H1 (cell line): ENCODE measurements around the gene SYVN1. TPM values are rescaled to one million over a fixed set of nuclear protein-coding genes. Genes with fewer than 3 reads are reported as not detected.

Source experiments
- CTCF ChIA-PET: fragments of 300-600 bp; sonication (Branson Sonifier 250); formaldehyde crosslinking; loops from one replicate; lab custom pipeline; 2021; ENCODE audit not compliant: partially characterized antibody; lab: Charles Lee
- POLR2A ChIA-PET: fragments of 300-600 bp; sonication (Branson Sonifier 250); formaldehyde crosslinking; loops from one replicate; lab custom pipeline; 2021; ENCODE audit warnings: inconsistent platforms; ENCODE audit not compliant: partially characterized antibody; lab: Charles Lee
- DNase-seq, 2 experiments: peaks; one replicate each; pipeline versions ENCODE4 v3.0.0 to v3.0.0-alpha.2; 2010 to 2022; ENCODE audit warnings: low spot score in 2 of 2, low read depth in 1 of 2, mixed read lengths in 1 of 2
- FAIRE-seq: peaks from 2 replicates; lab custom pipeline; 2011; peaks lifted over from hg19 to GRCh38; lab: Jason Lieb, UNC
- H2AFZ ChIP-seq: 2 replicates; pipeline ENCODE4 v1.8.1; 2012; ENCODE audit warnings: low read length, inconsistent platforms
- H2AK5ac ChIP-seq: 2 replicates; pipeline ENCODE4 v1.6.1; 2013; ENCODE audit warnings: low read depth, low read length
- H2BK120ac ChIP-seq: replicated peaks from 2 replicates; pipeline ENCODE3; 2013; ENCODE audit warnings: low read depth, low read length, inconsistent platforms
- H2BK12ac ChIP-seq: 2 replicates; pipeline ENCODE4 v1.6.1; 2013; ENCODE audit warnings: low read depth, low read length
- H2BK15ac ChIP-seq: 2 replicates; pipeline ENCODE4 v1.6.1; 2013; ENCODE audit warnings: low read length
- H2BK20ac ChIP-seq: 2 replicates; pipeline ENCODE4 v1.6.1; 2013; ENCODE audit warnings: low read length
- H2BK5ac ChIP-seq: 2 replicates; pipeline ENCODE4 v1.6.1; 2013; ENCODE audit warnings: low read depth, low read length
- H3K14ac ChIP-seq: 2 replicates; pipeline ENCODE4 v1.6.1; 2013; ENCODE audit warnings: inconsistent platforms; ENCODE audit not compliant: insufficient read length
- H3K18ac ChIP-seq: 2 replicates; pipeline ENCODE4 v1.6.1; 2013; ENCODE audit warnings: low read length; ENCODE audit errors: extremely low read depth
- H3K23ac ChIP-seq: 2 replicates; pipeline ENCODE4 v1.6.1; 2013; ENCODE audit warnings: inconsistent platforms; ENCODE audit not compliant: insufficient read length
- H3K23me2 ChIP-seq: 2 replicates; pipeline ENCODE4 v1.6.1; 2013; ENCODE audit warnings: low read depth, low read length
- H3K27ac ChIP-seq: 2 replicates; pipeline ENCODE4 v1.6.1; 2011; ENCODE audit warnings: low read depth, low read length, inconsistent platforms
- H3K27me3 ChIP-seq, 4 experiments: replicated peaks in 1 of 4; 1 replicate in 1 of 4; 2 replicates in 3 of 4; pipeline versions ENCODE4 v1.6.1 to v1.8.1; 2011 to 2013; ENCODE audit warnings: low read length in 3 of 4, mild to moderate bottlenecking in 3 of 4, inconsistent platforms in 2 of 4, mixed read lengths in 2 of 4, moderate library complexity in 1 of 4; ENCODE audit not compliant: control insufficient read depth in 3 of 4, insufficient read depth in 3 of 4; ENCODE audit errors: extremely low read depth in 1 of 4
- H3K36me3 ChIP-seq, 4 experiments: 2 replicates each; pipeline versions ENCODE4 v1.6.1 to v1.8.1; 2011 to 2013; ENCODE audit warnings: mild to moderate bottlenecking in 4 of 4, low read length in 3 of 4, moderate library complexity in 2 of 4, control low read depth in 1 of 4, inconsistent platforms in 1 of 4; ENCODE audit not compliant: insufficient read depth in 4 of 4, control insufficient read depth in 2 of 4
- H3K4ac ChIP-seq: replicated peaks from 2 replicates; pipeline ENCODE3; 2013; ENCODE audit warnings: low read length, low read depth, mixed read lengths, inconsistent platforms; ENCODE audit not compliant: insufficient read length
- H3K4me1 ChIP-seq, 4 experiments: replicated peaks in 1 of 4; 1 replicate in 1 of 4; 2 replicates in 3 of 4; pipeline versions ENCODE4 v1.6.1 to v1.8.1; 2011 to 2013; ENCODE audit warnings: low read length in 3 of 4, inconsistent platforms in 2 of 4, mixed read lengths in 1 of 4; ENCODE audit not compliant: insufficient read depth in 4 of 4, control insufficient read depth in 3 of 4
- H3K4me2 ChIP-seq, 2 experiments: 2 replicates each; pipeline versions ENCODE4 v1.6.1 to v1.8.1; 2011 to 2013; ENCODE audit warnings: low read depth in 2 of 2, low read length in 2 of 2, control low read depth in 1 of 2, inconsistent platforms in 1 of 2, mild to moderate bottlenecking in 1 of 2; ENCODE audit not compliant: insufficient read depth in 1 of 2
- H3K4me3 ChIP-seq, 4 experiments: fragments of 200-600, 300-600 bp in 1 of 4; sonication (generic), shearing (Covaris generic), sonication (Bioruptor Twin) in 1 of 4; 2 replicates each; pipeline versions ENCODE4 v1.5.1 to v1.8.1; 2011 to 2016; ENCODE audit warnings: low read length in 4 of 4, low read depth in 3 of 4, control low read depth in 2 of 4, inconsistent platforms in 2 of 4, mild to moderate bottlenecking in 2 of 4, mixed read lengths in 1 of 4, moderate library complexity in 1 of 4; ENCODE audit not compliant: insufficient read depth in 2 of 4; ENCODE audit errors: extremely low read depth in 1 of 4
- H3K56ac ChIP-seq: replicated peaks from 2 replicates; pipeline ENCODE3; 2013; ENCODE audit warnings: low read depth, mild to moderate bottlenecking, mixed read lengths, low read length, inconsistent platforms; ENCODE audit not compliant: insufficient read length
- H3K79me1 ChIP-seq: 2 replicates; pipeline ENCODE4 v1.6.1; 2013; ENCODE audit warnings: low read depth, low read length, control low read depth
- H3K79me2 ChIP-seq, 2 experiments: 2 replicates each; pipeline versions ENCODE4 v1.6.1 to v1.8.1; 2012 to 2013; ENCODE audit warnings: low read length in 2 of 2, mild to moderate bottlenecking in 2 of 2, inconsistent platforms in 1 of 2; ENCODE audit not compliant: insufficient read depth in 2 of 2, control insufficient read depth in 1 of 2
- H3K9ac ChIP-seq, 4 experiments: replicated peaks in 1 of 4; 1 replicate in 1 of 4; 2 replicates in 3 of 4; pipeline versions ENCODE4 v1.6.1 to v1.8.1; 2011 to 2013; ENCODE audit warnings: low read depth in 3 of 4, low read length in 3 of 4, control low read depth in 2 of 4, mild to moderate bottlenecking in 2 of 4, moderate library complexity in 2 of 4, inconsistent platforms in 1 of 4; ENCODE audit errors: extremely low read depth in 1 of 4
- H3K9me3 ChIP-seq, 2 experiments: 2 replicates each; pipeline versions ENCODE4 v1.6.1 to v1.8.1; 2012 to 2013; ENCODE audit warnings: mild to moderate bottlenecking in 2 of 2, moderate library complexity in 2 of 2, control low read depth in 1 of 2, inconsistent platforms in 1 of 2, low read depth in 1 of 2, low read length in 1 of 2, mixed read lengths in 1 of 2; ENCODE audit not compliant: insufficient read depth in 2 of 2
- H4K20me1 ChIP-seq, 2 experiments: replicated peaks in 1 of 2; 2 replicates each; pipeline versions ENCODE3 to v1.8.1; 2011 to 2013; ENCODE audit warnings: inconsistent platforms in 2 of 2, low read length in 2 of 2, mild to moderate bottlenecking in 1 of 2; ENCODE audit not compliant: insufficient read depth in 2 of 2, control insufficient read depth in 1 of 2
- H4K5ac ChIP-seq: 2 replicates; pipeline ENCODE4 v1.6.1; 2013; ENCODE audit warnings: low read length, low read depth, mixed read lengths, inconsistent platforms; ENCODE audit not compliant: insufficient read length
- H4K8ac ChIP-seq: 2 replicates; pipeline ENCODE4 v1.8.0; 2013; ENCODE audit warnings: mild to moderate bottlenecking, moderate library complexity, low read length, inconsistent platforms; ENCODE audit not compliant: insufficient read depth; ENCODE audit errors: extremely low read depth
- H4K91ac ChIP-seq: replicated peaks from 2 replicates; pipeline ENCODE3; 2013; ENCODE audit warnings: low read length, mixed read lengths, inconsistent platforms; ENCODE audit not compliant: insufficient read length
- ASH2L ChIP-seq: fragments of 200-600, 300-600 bp; sonication (generic); IDR thresholded peaks from one replicate; pipeline ENCODE4 v1.7.1; 2017; ENCODE audit warnings: low read length
- EP300 ChIP-seq, 2 experiments: IDR thresholded peaks; 1 replicate in 1 of 2; 2 replicates in 1 of 2; pipeline ENCODE4 v1.6.1; 2011 to 2012; ENCODE audit warnings: low read depth in 2 of 2, low read length in 2 of 2, mild to moderate bottlenecking in 2 of 2, borderline replicate concordance in 1 of 2, inconsistent platforms in 1 of 2, moderate library complexity in 1 of 2
- EZH2 ChIP-seq: fragments of 200-600 bp; sonication (generic); IDR thresholded peaks from 2 replicates; pipeline ENCODE4 v1.7.1; 2012; ENCODE audit warnings: low read depth, mild to moderate bottlenecking, moderate library complexity, low read length, inconsistent platforms; ENCODE audit not compliant: severe bottlenecking
- JUN ChIP-seq: IDR thresholded peaks from 2 replicates; pipeline ENCODE4 v1.6.1; 2011; ENCODE audit warnings: low read depth, mild to moderate bottlenecking, improper control_type of control experiment, low read length
- POLR2AphosphoS5 ChIP-seq: IDR thresholded peaks from 2 replicates; pipeline ENCODE4 v1.6.1; 2011; ENCODE audit warnings: low read depth, low read length
- SIN3A ChIP-seq, 2 experiments: IDR thresholded peaks in 1 of 2; conservative IDR thresholded peaks in 1 of 2; 2 replicates each; pipeline ENCODE4 v1.6.1; 2011 to 2012; ENCODE audit warnings: low read length in 2 of 2, improper control_type of control experiment in 1 of 2, low read depth in 1 of 2, mild to moderate bottlenecking in 1 of 2
- SIRT6 ChIP-seq: IDR thresholded peaks from one replicate; pipeline ENCODE4 v1.7.1; 2012; ENCODE audit warnings: low read length, inconsistent platforms
- TAF1 ChIP-seq: IDR thresholded peaks from 2 replicates; pipeline ENCODE4 v1.6.1; 2011; ENCODE audit warnings: mild to moderate bottlenecking, low read depth, low read length
- whole genome bisulfite sequencing, 2 experiments: shearing (Covaris generic) in 1 of 2; methylation state at CpG; one replicate each; pipeline versions ENCODE4 v1.1.6 to v1.1.7; 2013 to 2015; ENCODE audit warnings: low lambda C conversion rate in 2 of 2, mixed read lengths in 2 of 2, inconsistent platforms in 1 of 2, low coverage in 1 of 2, missing lambda C conversion rate in 1 of 2; ENCODE audit not compliant: insufficient replicate concordance in 2 of 2, insufficient coverage in 1 of 2, insufficient read length in 1 of 2; ENCODE audit errors: extremely low coverage in 1 of 2, missing lambda C conversion rate in 1 of 2; 5-methylcytosine and 5-hydroxymethylcytosine counted together
- long read RNA-seq, 2 experiments: library from RNA in 1 of 2; library from capped mRNA in 1 of 2; stranded (forward); transcript quantifications; one replicate each; pipeline ENCODE4 v2.0.0, GENCODE V29; 2021; ENCODE audit warnings: inconsistent platforms in 1 of 2
- polyA minus RNA-seq, 3 experiments: library from RNA; depleted of rRNA, polyadenylated mRNA; stranded (reverse); fragments of >200 nt; gene quantifications; 1 replicate in 2 of 3; 2 replicates in 1 of 3; pipeline ENCODE4 v1.2.3, GENCODE V29; 2011
- polyA plus RNA-seq, 7 experiments: library from polyadenylated mRNA; depleted of rRNA in 3 of 7; stranded (reverse) in 5 of 7; unstranded in 2 of 7; fragments of >200 nt in 5 of 7; fragments of 200-250 nt in 2 of 7; gene quantifications; 1 replicate in 5 of 7; 2 replicates in 1 of 7; 4 replicates in 1 of 7; pipeline versions ENCODE4 v1.2.1 to v1.2.3, GENCODE V29; 2011 to 2013; ENCODE audit warnings: missing spikeins in 2 of 7, mixed read lengths in 2 of 7
- total RNA-seq: library from RNA; stranded (reverse); fragmentation: NEBNext Ultra II Directional; extraction: Animal tissue kit (Norgen Biotek cat#: 25700); gene quantifications from 2 replicates; pipeline ENCODE4 v1.2.1, GENCODE V29; 2021

Gene SYVN1
- total RNA-seq (29.4 and 34.0 TPM in 2 replicates), polyA plus RNA-seq (2011; rRNA removed) (27.8 and 37.5 TPM in 2 replicates), polyA minus RNA-seq (2011; rRNA and poly(A)+ RNA removed) (62.1 and 66.3 TPM in 2 replicates)
- 11.3 TPM for polyA plus RNA-seq (2011; cell fraction: cytosol; rRNA removed)
- 58.4 TPM for polyA plus RNA-seq (2011; cell fraction: nucleus; rRNA removed)
- polyA plus RNA-seq (2012, experiment 1 of 2) = 22.3 to 33.8 TPM (median 27.7 TPM) in 4 replicates
- polyA plus RNA-seq (2012, experiment 2 of 2) = 22.8 TPM
- polyA plus RNA-seq (2013, experiment 1 of 2) = 35.6 TPM
- 34.9 TPM for polyA plus RNA-seq (2013, experiment 2 of 2)
- 13.3 TPM for polyA minus RNA-seq (2011; cell fraction: cytosol; rRNA and poly(A)+ RNA removed)
- polyA minus RNA-seq (2011; cell fraction: nucleus; rRNA and poly(A)+ RNA removed) = 22.0 TPM
- long read RNA-seq, experiment 1, partial matches to known transcripts = 16 of 30 reads
- long read RNA-seq, experiment 1, other reads (novel, unspliced or antisense) = 7 of 30 reads
- long read RNA-seq, experiment 2, partial matches to known transcripts = 2 of 5 reads
- long read RNA-seq, experiment 2, other reads (novel, unspliced or antisense) = 1 of 5 reads

DNA sequence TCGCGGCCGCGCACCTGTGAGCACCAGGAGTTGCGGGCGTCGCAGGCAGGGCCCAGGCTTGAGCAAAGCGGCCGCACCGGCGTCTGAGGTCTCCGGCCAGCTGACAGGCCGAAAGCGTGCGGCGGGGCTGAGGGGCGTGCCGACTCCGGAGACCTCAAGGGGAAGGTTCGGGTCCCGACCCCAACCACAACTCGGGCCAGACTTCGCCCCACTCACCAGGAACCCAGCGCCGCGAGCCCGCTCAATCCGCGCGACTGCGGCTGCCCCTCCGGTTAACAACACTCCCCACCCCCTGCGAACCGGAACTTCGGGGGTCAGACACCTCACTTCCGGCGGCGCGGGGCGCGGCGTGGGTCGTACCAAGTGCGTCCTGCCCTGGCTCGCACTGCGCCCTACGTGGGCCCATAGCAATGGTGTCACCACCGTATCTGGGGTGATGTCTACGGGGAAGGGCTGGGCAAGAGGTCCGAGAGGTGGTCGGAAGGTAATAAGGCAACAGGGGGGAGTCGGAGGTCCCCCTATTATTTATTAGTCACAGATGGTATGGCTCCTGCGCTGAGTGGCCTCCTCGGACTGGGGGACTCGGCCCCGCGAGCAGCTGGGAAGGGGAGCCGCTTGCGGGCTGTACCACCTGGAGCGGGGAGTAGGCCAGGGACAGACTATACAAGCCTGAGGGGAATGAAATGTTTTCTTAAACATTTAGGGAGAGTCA lies at the start of gene SYVN1:
SYVN1 (minus strand) TSS at position 280 of the 712 bp plus-strand sequence. CDS start 918 bp downstream, outside the sequence.
- Histone ChIP-seq H2AK5ac (no peak within 1 kb of the TSS), H3K27me3 (no peaks in the 10 kb centered on the region), H4K5ac (peak within 1 kb of the TSS; percentile 100), H3K23ac (no peak within 1 kb of the TSS), H3K18ac (peak within 1 kb of the TSS; percentile 99), H4K20me1 (peaks cover 0 to 10% of the 10 kb centered on the region in 2 experiments), H3K56ac (peak within 1 kb of the TSS; percentile 85), H3K9me3 (no peaks in the 10 kb centered on the region; a peak in 1 of 4 replicates), H2AFZ (peak within 1 kb of the TSS; percentile 82), H4K91ac (peak within 1 kb of the TSS; percentile 100), H2BK15ac (peak within 1 kb of the TSS; percentile 100), H3K23me2 (peaks cover 14% of the 10 kb centered on the region), H4K8ac (peak within 1 kb of the TSS; percentile 98), H3K79me1 (peaks cover 3% of the 10 kb centered on the region; the same call in 1 of the 2 replicates), H3K4me1 (peaks cover 0 to 13% (median 7%) of the 10 kb centered on the region in 4 experiments; a peak in 6 of 7 replicates), H3K14ac (peak within 1 kb of the TSS; percentile 99), H2BK120ac (no peak within 1 kb of the TSS), H3K27ac (peak within 1 kb of the TSS; percentile 99), H3K4me3 (peak within 1 kb of the TSS; percentile 84 to 94 (median 88)), H2BK5ac (peak within 1 kb of the TSS; percentile 100), H2BK12ac (peak within 1 kb of the TSS; percentile 100), H3K4ac (peak within 1 kb of the TSS; percentile 97), H3K4me2 (peak within 1 kb of the TSS; percentile 77 to 91), H3K79me2 (peaks cover 0 to 15% of the 10 kb centered on the region in 2 experiments; a peak in 1 of 4 replicates), H3K36me3 (peaks cover 11 to 24% (median 20%) of the 10 kb centered on the region in 4 experiments; a peak in 7 of 8 replicates), H2BK20ac (no peak within 1 kb of the TSS), H3K9ac (peak within 1 kb of the TSS; percentile 88 to 99 (median 98))
- ChIA-PET CTCF (interaction anchor here (0.6 to 3.0 kb wide), 11 partner anchors 11 to 1194 kb away, joined by 3 to 14 read pairs (median 4); partner anchors contain the start of genes CAPN1 and TM7SF2), POLR2A (interaction anchor here (0.6 to 15.8 kb wide), 25 partner anchors 7 to 257 kb away, joined by 3 to 305 read pairs (median 4); partner anchors contain the start of genes CAPN1, FAU, GPHA2 and MRPL49)
- DNase-seq = peak in 1 of 2 experiments; percentile 94
- no peak for FAIRE-seq
- 1% methylated on average over 53 of the region's 60 CpGs; no CpG with 5 or more reads in 1 of the 2 experiments for WGBS, 2 experiments
- TF ChIP-seq ASH2L (no peak), POLR2AphosphoS5 (peak; percentile 81), EZH2 (no peak), SIN3A (conservative IDR thresholded peaks at IDR 0.05 in 1 of 2, IDR thresholded peaks at IDR 0.05 in 1 of 2; ENCODE audit: low read depth in 1 of 2, low read length in 2 of 2) (peak; percentile 89 to 91; a peak in 3 of 4 replicates), SIRT6 (no peak), JUN (no peak), EP300 (IDR thresholded peaks at IDR 0.05; ENCODE audit: borderline replicate concordance in 1 of 2, low read depth in 2 of 2, low read length in 2 of 2) (peak in 1 of 2 experiments; percentile 97; a peak in 2 of 3 replicates), TAF1 (peak; percentile 66)
